Trophoblast cell (in vitro differentiated cells and primary cell): ENCODE measurements around the gene GRIN3A.

Experiments used
- DNase-seq, 2 donors: peaks; one replicate each; pipeline ENCODE4 v3.0.0-alpha.2; 2016
- H2AFZ ChIP-seq: 2 replicates; pipeline ENCODE4 v1.6.1; 2013; ENCODE audit warnings: low read length, moderate library complexity, mild to moderate bottlenecking; ENCODE audit not compliant: insufficient read depth, poor library complexity
- H2AK5ac ChIP-seq: 2 replicates; pipeline ENCODE4 v1.6.1; 2013; ENCODE audit warnings: mild to moderate bottlenecking, low read length
- H2BK120ac ChIP-seq: 2 replicates; pipeline ENCODE4 v1.6.1; 2013; ENCODE audit warnings: low read length, mild to moderate bottlenecking, moderate library complexity; ENCODE audit not compliant: insufficient read depth, poor library complexity
- H2BK12ac ChIP-seq: 2 replicates; pipeline ENCODE4 v1.6.1; 2013; ENCODE audit warnings: mild to moderate bottlenecking, low read length, moderate library complexity
- H2BK5ac ChIP-seq: 2 replicates; pipeline ENCODE4 v1.6.1; 2013; ENCODE audit warnings: low read length, low read depth, moderate library complexity, mild to moderate bottlenecking; ENCODE audit not compliant: poor library complexity
- H3K14ac ChIP-seq: 2 replicates; pipeline ENCODE4 v1.6.1; 2013; ENCODE audit warnings: mild to moderate bottlenecking, low read length
- H3K18ac ChIP-seq: 2 replicates; pipeline ENCODE4 v1.6.1; 2013; ENCODE audit warnings: mild to moderate bottlenecking, low read length
- H3K23ac ChIP-seq: 2 replicates; pipeline ENCODE4 v1.6.1; 2013; ENCODE audit warnings: low read length
- H3K27ac ChIP-seq: 2 replicates; pipeline ENCODE4 v1.5.1; 2013; ENCODE audit warnings: low read depth, mild to moderate bottlenecking, inconsistent platforms, low read length, moderate library complexity
- H3K27me3 ChIP-seq: 2 replicates; pipeline ENCODE4 v1.6.1; 2013; ENCODE audit warnings: inconsistent platforms, mild to moderate bottlenecking, low read length, moderate library complexity; ENCODE audit not compliant: insufficient read depth
- H3K36me3 ChIP-seq, 2 experiments: 1 replicate in 1 of 2; 2 replicates in 1 of 2; pipeline ENCODE4 v1.6.1; 2013; ENCODE audit warnings: low read length in 2 of 2, mild to moderate bottlenecking in 2 of 2, moderate library complexity in 1 of 2; ENCODE audit not compliant: insufficient read depth in 2 of 2, control insufficient read depth in 1 of 2
- H3K4ac ChIP-seq: 2 replicates; pipeline ENCODE4 v1.6.1; 2013; ENCODE audit warnings: low read depth, mild to moderate bottlenecking, low read length, moderate library complexity
- H3K4me1 ChIP-seq, 2 experiments: 1 replicate in 1 of 2; 2 replicates in 1 of 2; pipeline ENCODE4 v1.6.1; 2013; ENCODE audit warnings: low read length in 2 of 2, mild to moderate bottlenecking in 2 of 2, moderate library complexity in 1 of 2; ENCODE audit not compliant: insufficient read depth in 2 of 2, control insufficient read depth in 1 of 2
- H3K4me2 ChIP-seq: 2 replicates; pipeline ENCODE4 v1.6.1; 2013; ENCODE audit warnings: inconsistent platforms, mild to moderate bottlenecking, low read length, moderate library complexity
- H3K4me3 ChIP-seq: 2 replicates; pipeline ENCODE4 v1.5.1; 2013; ENCODE audit warnings: mild to moderate bottlenecking, low read depth, low read length, inconsistent platforms
- H3K79me1 ChIP-seq: one replicate; pipeline ENCODE4 v1.6.1; 2013; ENCODE audit warnings: low read length
- H3K79me2 ChIP-seq: 2 replicates; pipeline ENCODE4 v1.6.1; 2013; ENCODE audit warnings: low read length, mild to moderate bottlenecking; ENCODE audit not compliant: control insufficient read depth, insufficient read depth, poor library complexity
- H3K9ac ChIP-seq: 2 replicates; pipeline ENCODE4 v1.6.1; 2013; ENCODE audit warnings: mild to moderate bottlenecking, low read length
- H3K9me3 ChIP-seq: 2 replicates; pipeline ENCODE4 v1.6.1; 2013; ENCODE audit warnings: low read depth, mild to moderate bottlenecking, control low read depth, inconsistent platforms, low read length; ENCODE audit not compliant: insufficient read depth
- H4K12ac ChIP-seq: 2 replicates; pipeline ENCODE4 v1.6.1; 2013; ENCODE audit warnings: low read depth, mild to moderate bottlenecking, low read length, moderate library complexity
- H4K8ac ChIP-seq: 2 replicates; pipeline ENCODE4 v1.6.1; 2013; ENCODE audit warnings: low read depth, mild to moderate bottlenecking, low read length, moderate library complexity
- H4K91ac ChIP-seq: one replicate; pipeline ENCODE4 v1.6.1; 2013; ENCODE audit warnings: low read depth, mild to moderate bottlenecking, low read length, moderate library complexity
- WGBS: extraction: QIAGEN DNeasy Blood & Tissue Kit; methylation state at CpG from one replicate; pipeline ENCODE4 v1.1.7; 2013; ENCODE audit warnings: missing lambda C conversion rate; ENCODE audit not compliant: insufficient read length, insufficient coverage; ENCODE audit errors: extremely low coverage; 5-methylcytosine and 5-hydroxymethylcytosine counted together

GRIN3A gene

GRCh38 chr9:101737705-101738565 is 512 bp downstream of the GRIN3A start:
- no peak overlapping the region for H3K14ac ChIP-seq
- no peak overlapping the region for H2BK12ac ChIP-seq
- H4K91ac ChIP-seq, result no peak overlapping the region
- H3K9ac ChIP-seq, result no peak overlapping the region
- H3K23ac ChIP-seq, result no peak overlapping the region
- H3K4me3 ChIP-seq, result peak overlapping the region; percentile 54
- no peaks in the 10 kb centered on the region for H3K36me3 ChIP-seq
- no peak for DNase-seq
- no peak overlapping the region for H3K18ac ChIP-seq
- no peak overlapping the region for H3K27ac ChIP-seq
- H2BK120ac ChIP-seq, result no peak overlapping the region
- H2AK5ac ChIP-seq, result no peak overlapping the region
- H4K8ac ChIP-seq, result no peak overlapping the region
- H3K27me3 ChIP-seq, result peaks cover 16% of the 10 kb centered on the region
- H4K12ac ChIP-seq, result no peak overlapping the region
- no peaks in the 10 kb centered on the region for H3K79me2 ChIP-seq
- peak overlapping the region; percentile 88 for H3K4me2 ChIP-seq
- H3K4me1 ChIP-seq, result peaks cover 10 to 12% of the 10 kb centered on the region in 2 experiments
- H3K9me3 ChIP-seq, result peaks cover 3% of the 10 kb centered on the region
- no CpG with 5 or more reads among the region's 78 CpGs for WGBS
- no peak overlapping the region for H2BK5ac ChIP-seq
- H2AFZ ChIP-seq, result peak overlapping the region; percentile 45
- H3K4ac ChIP-seq, result no peak overlapping the region
- no peaks in the 10 kb centered on the region for H3K79me1 ChIP-seq

- no peak overlapping the region for H4K8ac ChIP-seq
- no peak overlapping the region for H2BK120ac ChIP-seq
- H2AK5ac ChIP-seq, result no peak overlapping the region
- no peak overlapping the region for H3K23ac ChIP-seq
- no peak overlapping the region for H2BK12ac ChIP-seq
- H3K18ac ChIP-seq, result no peak overlapping the region
- peaks cover 16% of the 10 kb centered on the region for H3K27me3 ChIP-seq
- no peak overlapping the region for H4K91ac ChIP-seq
- no peaks in the 10 kb centered on the region for H3K36me3 ChIP-seq
- no peak overlapping the region for H3K4ac ChIP-seq
- H2BK5ac ChIP-seq, result no peak overlapping the region
- no peak overlapping the region for H3K4me3 ChIP-seq
- no peaks in the 10 kb centered on the region for H3K79me1 ChIP-seq
- WGBS, result no CpG with 5 or more reads among the region's 32 CpGs
- DNase-seq, result no peak
- H3K9ac ChIP-seq, result no peak overlapping the region
- H3K27ac ChIP-seq, result no peak overlapping the region
- no peak overlapping the region for H3K14ac ChIP-seq
- no peak overlapping the region for H2AFZ ChIP-seq
- H3K79me2 ChIP-seq, result no peaks in the 10 kb centered on the region
- no peak overlapping the region for H3K4me2 ChIP-seq
- peaks cover 3% of the 10 kb centered on the region for H3K9me3 ChIP-seq
- H3K4me1 ChIP-seq, result peaks cover 10 to 12% of the 10 kb centered on the region in 2 experiments
- no peak overlapping the region for H4K12ac ChIP-seq
Observed at GRCh38 chr9:101737165-101737704, 1.2 kb downstream of the GRIN3A start.

DNA sequence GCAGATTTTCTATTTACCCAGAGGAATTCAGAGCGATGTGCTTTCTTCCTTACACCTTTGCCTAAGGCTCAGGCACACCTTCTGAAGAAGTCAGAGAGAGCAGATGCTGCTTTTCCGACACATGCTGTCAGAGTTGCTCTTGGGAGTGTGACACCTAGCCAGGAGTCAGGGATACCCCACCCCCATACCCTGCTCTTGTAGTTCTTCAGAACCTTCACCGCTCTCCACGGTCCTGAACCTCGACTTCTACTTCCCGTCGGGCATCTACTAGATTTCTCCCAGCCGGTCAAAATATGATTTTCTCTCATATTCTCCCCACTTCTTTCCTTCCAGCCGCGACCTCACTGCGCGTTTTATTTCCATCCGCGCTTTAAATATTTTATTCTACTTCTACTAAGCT is 1.7 kb downstream of the GRIN3A start:
- no peak for DNase-seq
- no peak overlapping the region for H4K12ac ChIP-seq
- no peak overlapping the region for H4K8ac ChIP-seq
- no peak overlapping the region for H2BK5ac ChIP-seq
- peaks cover 10 to 12% of the 10 kb centered on the region in 2 experiments for H3K4me1 ChIP-seq
- H3K4me2 ChIP-seq, result no peak overlapping the region
- H2BK120ac ChIP-seq, result no peak overlapping the region
- no peak overlapping the region for H4K91ac ChIP-seq
- no peak overlapping the region for H2AK5ac ChIP-seq
- no peak overlapping the region for H3K14ac ChIP-seq
- no peak overlapping the region for H2BK12ac ChIP-seq
- peaks cover 16% of the 10 kb centered on the region for H3K27me3 ChIP-seq
- H3K18ac ChIP-seq, result no peak overlapping the region
- H3K4me3 ChIP-seq, result no peak overlapping the region
- no peak overlapping the region for H3K27ac ChIP-seq
- no peak overlapping the region for H3K9ac ChIP-seq
- H2AFZ ChIP-seq, result no peak overlapping the region
- no CpG with 5 or more reads among the region's 14 CpGs for WGBS
- H3K4ac ChIP-seq, result no peak overlapping the region
- H3K23ac ChIP-seq, result no peak overlapping the region
- no peaks in the 10 kb centered on the region for H3K79me2 ChIP-seq
- no peaks in the 10 kb centered on the region for H3K36me3 ChIP-seq
- no peaks in the 10 kb centered on the region for H3K79me1 ChIP-seq
- H3K9me3 ChIP-seq, result peaks cover 3% of the 10 kb centered on the region

- no peak overlapping the region for H3K4me3 ChIP-seq
- no peaks in the 10 kb centered on the region for H3K27me3 ChIP-seq
- no peak overlapping the region for H3K27ac ChIP-seq
- H3K79me2 ChIP-seq, result no peaks in the 10 kb centered on the region
- no peak overlapping the region for H3K14ac ChIP-seq
- no peaks in the 10 kb centered on the region for H3K79me1 ChIP-seq
- H4K8ac ChIP-seq, result no peak overlapping the region
- no peaks in the 10 kb centered on the region for H3K36me3 ChIP-seq
- H3K9ac ChIP-seq, result no peak overlapping the region
- H4K12ac ChIP-seq, result no peak overlapping the region
- no peak overlapping the region for H4K91ac ChIP-seq
- no peak overlapping the region for H3K18ac ChIP-seq
- no peak overlapping the region for H2AFZ ChIP-seq
- H2AK5ac ChIP-seq, result no peak overlapping the region
- H3K23ac ChIP-seq, result no peak overlapping the region
- WGBS, result no CpG with 5 or more reads among the region's 1 CpG
- no peak overlapping the region for H3K4ac ChIP-seq
- no peak overlapping the region for H2BK120ac ChIP-seq
- DNase-seq, result no peak
- H3K9me3 ChIP-seq, result no peaks in the 10 kb centered on the region
- no peak overlapping the region for H2BK12ac ChIP-seq
- no peak overlapping the region for H3K4me2 ChIP-seq
- H3K4me1 ChIP-seq, result no peaks in the 10 kb centered on the region
- H2BK5ac ChIP-seq, result no peak overlapping the region
Observed at GRCh38 chr9:101731429-101731828, 7.0 kb downstream of the GRIN3A start.
